SK-N-MC (cell line): ENCODE data around the gene NDC80.

ENCODE experiments used
- EZH2 ChIP-seq: fragments of 200-600 bp; sonication (generic); IDR thresholded peaks from one replicate; pipeline ENCODE4 v1.6.1; 2017; ENCODE audit warnings: antibody characterized with exemption
- FOXP2 ChIP-seq: optimal IDR thresholded peaks from 2 replicates; pipeline ENCODE3; 2011; ENCODE audit warnings: mild to moderate bottlenecking, moderate library complexity; ENCODE audit not compliant: insufficient read depth; ENCODE audit errors: extremely low read length, control extremely low read depth
- POLR2AphosphoS5 ChIP-seq: IDR thresholded peaks from 2 replicates; pipeline ENCODE4 v1.6.1; 2012; ENCODE audit warnings: mild to moderate bottlenecking, low read depth, low read length, borderline replicate concordance

- TF ChIP-seq EZH2 (no peak), POLR2AphosphoS5 (no peak), FOXP2 (no peak)
These were observed 56.5 kb downstream of the NDC80 start for GRCh38 chr18:2627821-2628276.
